GM21723 (cell line): Measurements from ENCODE around the gene MYBPC3.
"Not testable (repeated sequence)": the region's sequence is repeated elsewhere in the genome, so short reads cannot be mapped to it uniquely, and the experiment has no call there.

Source experiments
- ATAC-seq: cut with Tn5 transposase; IDR thresholded peaks from one replicate; pipeline ENCODE4 v1.9.1; 2021; ENCODE audit warnings: mild to moderate bottlenecking, moderate library complexity; ENCODE audit not compliant: unreplicated experiment

The MYBPC3 gene

DNA sequence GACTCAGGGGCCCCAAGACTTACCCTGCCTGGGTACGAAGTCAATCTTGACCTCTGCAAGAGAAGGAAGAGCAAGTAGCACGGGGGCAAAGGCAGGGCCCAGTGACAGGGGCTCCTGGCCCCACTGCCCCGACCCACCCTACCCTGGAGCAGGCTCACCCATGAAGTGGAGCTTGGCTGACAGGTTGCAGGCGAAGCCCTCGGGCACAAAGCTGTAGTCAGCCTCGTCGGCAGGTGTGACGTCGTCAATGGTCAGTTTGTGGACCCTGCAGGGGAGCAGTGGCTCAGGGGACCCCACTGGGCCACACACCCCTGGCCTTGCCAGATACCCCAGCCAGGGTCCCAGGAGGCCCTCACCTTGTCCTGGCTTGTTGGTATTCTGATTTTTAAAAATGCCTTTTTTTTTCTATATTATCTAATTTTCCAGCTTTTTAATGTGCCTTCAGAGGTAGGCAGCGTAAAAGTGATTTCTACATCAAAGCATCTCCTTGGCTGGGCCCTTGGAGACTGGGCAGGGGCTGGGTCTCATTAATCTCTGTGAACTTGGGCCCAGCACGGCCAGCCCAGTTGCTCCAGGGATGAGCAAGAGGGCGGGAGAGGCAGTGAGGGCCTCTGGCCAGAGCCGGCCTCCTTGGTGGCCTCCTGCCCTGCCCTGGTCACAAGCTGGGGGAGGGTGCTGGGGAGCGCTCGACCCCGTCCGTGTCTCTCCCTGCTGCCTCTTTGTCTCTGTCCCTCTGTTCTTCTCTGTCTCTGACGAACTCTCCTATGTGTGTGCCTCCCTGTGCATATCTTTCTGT, 11.3 kb downstream of the MYBPC3 start:
- ATAC-seq: no peak

DNA sequence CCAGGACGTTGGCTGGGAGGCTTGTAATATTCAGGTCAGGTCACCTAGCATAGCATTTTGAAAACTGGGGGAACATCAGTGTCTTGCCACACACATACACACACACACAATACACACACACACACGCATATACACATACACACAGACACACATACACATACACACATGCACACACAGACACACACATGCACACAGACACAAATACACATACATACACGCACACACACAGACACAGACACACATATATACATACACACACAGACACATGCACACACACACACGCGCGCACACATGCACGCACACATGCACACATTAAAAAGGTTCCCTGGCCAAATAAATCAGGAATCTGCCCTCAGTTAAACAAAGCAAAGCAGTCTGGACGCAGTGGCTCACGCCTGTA, 12.5 kb downstream of the MYBPC3 start:
- no peak for ATAC-seq

DNA sequence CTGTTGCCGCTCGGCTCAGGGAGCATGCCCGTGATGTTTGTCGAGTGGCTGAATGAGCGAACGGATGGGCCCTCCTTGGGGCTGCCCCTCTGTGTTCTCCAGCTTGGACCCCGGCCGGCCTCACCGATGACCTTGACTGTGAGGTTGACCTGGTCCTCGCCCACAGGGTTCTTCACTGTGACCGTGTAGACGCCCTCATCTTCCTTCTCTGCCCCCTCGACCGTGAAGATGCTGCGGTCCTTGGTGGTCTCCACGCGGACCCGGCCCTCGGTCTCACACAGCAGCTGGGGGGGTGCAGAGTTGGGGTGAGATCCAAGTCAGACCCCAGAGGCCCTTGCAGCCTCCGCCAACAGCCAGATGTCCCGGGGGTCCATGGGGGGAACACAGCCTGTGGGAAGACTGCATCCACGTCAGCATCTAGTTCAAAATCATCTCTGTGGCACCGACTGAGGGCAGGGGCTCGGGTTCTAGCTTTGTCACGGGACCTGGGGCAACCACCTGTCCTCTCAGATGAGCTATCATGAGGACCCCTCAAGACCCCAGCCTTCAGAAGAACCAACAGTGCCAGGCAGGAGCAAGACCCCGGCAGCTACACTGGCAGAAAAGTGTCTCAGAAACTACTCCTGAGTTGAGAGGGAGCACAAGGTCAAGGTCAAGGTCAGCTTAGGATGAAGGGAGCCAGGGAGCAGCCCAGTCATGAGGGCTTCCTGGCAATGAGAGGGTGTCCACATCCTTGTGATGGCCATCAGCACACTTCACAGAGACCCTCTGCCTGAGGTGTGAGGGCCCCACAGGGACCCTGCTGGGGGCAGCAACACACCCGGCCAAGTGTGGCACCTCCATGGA, 13.9 kb downstream of the MYBPC3 start:
- ATAC-seq: no peak

DNA sequence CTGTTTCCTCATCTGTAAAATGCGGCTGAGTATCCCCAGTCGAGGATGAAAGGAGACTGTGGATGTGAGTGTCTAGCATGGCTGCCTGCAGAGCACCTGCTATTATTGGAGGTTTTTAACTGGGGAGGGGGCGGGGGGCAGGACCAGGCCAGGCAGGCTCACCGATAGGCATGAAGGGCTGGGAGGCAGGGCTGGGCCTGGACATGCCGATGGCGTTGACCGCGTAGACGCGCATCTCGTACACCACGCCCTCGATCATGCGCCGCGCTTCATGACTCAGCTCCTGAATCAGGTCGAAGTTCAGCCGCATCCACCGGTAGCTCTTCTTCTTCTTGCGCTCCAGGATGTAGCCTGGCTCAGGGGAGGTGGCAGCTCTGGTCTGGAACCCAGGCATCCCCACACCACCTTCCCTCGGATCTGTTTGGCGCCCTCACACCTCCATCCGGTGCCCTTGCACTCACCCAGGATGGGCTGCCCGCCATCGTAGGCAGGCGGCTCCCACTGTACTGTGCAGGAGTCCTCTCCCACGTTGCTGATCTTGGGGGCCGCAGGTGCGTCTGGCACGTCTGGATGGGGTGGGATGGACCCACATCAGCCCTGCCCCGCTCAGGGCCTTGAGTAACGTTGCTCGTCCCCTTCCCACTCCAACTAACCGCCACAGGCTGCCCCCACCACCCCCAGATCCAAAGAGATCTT, 15.1 kb downstream of the MYBPC3 start:
- ATAC-seq: no peak

DNA sequence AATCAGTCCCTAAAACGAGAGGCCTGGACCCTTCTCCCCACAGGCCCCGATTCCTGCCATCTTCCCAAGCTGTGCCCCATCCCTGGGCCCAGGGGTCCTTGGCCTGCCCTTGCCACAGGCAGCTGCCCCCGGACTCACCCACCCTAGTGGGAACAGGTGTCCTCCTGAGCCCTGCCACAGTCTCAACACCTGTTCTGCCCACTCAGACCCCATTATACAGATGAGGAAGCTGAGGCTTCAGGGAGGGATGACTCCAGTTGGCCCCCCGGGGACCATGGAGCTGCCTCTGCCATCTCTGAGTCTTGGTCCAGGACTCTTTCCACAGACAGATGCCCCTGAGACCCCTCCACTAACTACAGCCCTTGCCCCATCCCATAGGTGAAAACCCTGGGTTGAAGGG, 15.9 kb downstream of the MYBPC3 start:
- no peak for ATAC-seq

DNA sequence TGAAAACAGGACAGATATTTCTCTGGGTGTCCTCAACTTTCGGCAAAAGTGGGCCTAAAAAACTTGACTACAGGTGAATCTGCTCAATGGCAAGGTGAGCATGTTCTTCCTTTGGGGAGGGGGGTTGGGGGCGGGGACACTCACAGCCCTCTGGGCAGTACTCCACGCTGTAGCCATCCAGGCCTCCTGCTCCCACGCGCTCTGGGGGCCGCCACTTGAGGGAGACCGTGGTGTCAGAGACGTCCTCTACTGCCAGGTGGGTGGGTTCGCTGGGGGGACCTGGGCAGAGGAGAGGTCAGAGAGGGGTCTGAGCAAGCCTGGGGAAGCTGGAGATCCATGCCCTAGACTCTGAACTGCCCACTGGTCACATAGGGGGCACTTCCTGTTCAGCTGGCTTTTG, 16.8 kb downstream of the MYBPC3 start:
- no peak for ATAC-seq

DNA sequence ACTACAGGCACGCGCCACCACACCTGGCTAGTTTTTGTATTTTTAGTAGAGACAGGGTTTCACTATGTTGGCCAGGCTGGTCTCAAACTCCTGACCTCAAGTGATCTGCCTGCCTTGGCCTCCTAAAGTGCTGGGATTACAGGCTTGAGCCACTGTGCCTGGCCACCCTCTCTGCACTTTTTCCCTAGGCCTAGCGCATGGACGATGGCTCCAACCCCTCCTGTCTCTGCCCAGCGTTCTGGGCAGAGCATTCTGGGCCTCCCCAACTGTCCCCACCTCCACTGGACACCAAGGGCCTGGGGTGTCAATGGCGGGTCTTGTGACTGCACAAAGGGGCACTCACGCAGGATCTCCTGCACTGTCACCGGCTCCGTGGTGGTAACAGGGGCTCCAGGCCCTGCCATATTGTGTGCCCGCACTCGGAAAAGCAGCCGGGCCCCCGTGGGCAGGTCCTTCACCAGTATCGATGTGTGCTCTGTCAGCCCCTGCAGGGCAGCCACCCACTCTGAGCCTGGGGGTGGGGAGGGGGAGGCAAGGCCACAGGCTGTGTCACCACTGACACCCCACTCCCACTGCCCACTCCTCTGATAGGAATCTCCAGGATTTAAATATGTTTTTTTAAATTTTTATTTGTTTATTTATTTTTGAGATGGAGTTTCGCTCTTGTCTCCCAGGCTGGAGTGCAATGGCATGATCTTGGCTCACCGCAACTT, 17.6 kb downstream of the MYBPC3 start:
- not testable (repeated sequence) for ATAC-seq

DNA sequence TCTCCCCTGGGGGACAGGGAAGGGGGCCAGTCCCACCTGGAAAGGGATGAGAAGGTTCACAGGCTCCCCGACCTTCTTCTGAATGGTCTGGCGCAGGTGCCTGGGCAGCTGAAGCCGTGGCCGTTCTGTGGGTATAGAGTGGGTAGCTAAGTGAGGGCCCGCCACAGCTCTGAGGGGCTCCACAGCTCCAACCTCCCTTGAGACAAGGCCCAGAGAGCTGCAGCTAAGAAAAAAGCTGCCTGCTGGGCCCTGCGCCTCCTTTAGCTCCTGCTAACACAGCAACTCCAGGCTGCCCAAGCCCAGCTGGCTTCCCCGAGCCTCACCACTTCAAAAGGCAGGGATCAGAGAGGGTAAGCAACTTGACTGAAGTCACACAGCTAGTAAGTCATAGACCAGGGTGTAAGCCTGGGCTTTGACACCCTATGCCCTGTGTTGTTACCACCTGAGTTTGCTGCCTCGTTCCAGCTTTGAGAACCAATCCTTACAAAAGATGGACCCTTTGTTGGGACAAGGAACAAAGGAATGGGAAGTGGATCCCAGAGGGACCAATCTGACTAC, 18.5 kb downstream of the MYBPC3 start:
- ATAC-seq: no peak

DNA sequence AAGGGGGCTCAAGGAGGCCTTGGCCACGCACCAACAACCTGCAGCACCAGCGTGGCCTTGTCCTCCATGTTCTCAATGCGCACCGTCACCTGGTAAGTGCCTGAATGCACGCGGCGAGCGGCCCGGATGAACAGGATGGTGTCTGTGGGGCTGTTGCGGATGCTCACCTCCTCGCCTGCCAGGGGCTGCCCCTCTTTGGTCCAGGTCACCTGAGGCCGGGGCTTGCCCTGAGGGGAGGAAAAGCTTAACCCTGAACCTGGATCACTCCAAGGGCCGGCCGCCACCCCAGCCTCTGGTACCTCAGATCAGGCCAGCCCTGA, 19.0 kb downstream of the MYBPC3 start:
- ATAC-seq: no peak

DNA sequence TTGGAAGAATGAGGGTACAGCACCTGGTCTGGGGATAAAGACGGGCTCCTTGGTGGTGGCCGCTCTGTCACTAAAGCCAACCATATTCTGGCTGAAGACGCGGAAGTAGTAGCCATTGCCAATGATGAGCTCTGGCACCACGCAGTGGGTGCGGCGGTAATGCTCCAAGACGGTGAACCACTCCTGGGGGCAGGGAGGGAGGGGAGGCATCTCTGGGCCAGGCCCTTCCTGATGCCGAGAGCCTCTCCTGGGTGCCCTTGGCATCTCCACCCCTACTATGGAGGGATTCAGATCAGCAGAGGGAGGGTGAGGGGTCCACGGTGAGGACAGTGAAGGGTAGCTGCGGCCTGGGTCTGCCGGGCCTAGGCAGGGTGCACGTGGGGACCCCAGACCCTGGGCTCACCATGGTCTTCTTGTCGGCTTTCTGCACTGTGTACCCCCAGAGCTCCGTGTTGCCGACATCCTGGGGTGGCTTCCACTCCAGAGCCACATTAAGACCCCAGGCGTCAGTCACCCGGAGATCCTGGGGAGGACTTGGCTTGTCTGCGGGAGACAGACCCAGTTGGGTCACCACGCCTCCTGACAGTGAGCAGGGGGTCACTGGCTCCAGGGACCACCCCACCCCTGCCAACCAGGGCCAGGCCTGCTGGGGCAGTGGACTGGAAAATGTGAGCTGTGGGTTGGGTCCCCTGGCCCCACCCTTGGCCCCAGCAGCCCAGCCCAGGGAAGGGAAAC, 19.5 kb downstream of the MYBPC3 start:
- no peak for ATAC-seq

DNA sequence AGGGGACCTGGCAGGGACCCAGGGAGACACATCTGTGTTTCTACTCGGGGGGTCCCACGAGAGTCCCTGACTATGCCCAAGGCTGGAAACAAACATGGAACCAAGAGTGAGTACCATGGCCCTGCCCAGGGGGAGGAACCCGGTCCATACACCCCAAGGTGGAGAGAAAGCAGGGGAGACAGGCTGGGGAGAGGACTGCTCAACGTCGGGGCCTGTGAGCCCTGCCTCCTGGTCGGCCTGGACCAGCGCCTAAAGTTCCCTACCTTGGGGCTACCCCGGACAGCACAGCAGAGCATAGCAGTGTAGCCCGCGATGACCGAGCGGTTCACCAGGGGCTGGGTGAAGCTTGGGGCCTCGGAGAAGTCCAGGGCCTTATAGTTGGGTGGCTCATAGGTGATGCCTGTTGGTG, 20.2 kb downstream of the MYBPC3 start:
- ATAC-seq: no peak

DNA sequence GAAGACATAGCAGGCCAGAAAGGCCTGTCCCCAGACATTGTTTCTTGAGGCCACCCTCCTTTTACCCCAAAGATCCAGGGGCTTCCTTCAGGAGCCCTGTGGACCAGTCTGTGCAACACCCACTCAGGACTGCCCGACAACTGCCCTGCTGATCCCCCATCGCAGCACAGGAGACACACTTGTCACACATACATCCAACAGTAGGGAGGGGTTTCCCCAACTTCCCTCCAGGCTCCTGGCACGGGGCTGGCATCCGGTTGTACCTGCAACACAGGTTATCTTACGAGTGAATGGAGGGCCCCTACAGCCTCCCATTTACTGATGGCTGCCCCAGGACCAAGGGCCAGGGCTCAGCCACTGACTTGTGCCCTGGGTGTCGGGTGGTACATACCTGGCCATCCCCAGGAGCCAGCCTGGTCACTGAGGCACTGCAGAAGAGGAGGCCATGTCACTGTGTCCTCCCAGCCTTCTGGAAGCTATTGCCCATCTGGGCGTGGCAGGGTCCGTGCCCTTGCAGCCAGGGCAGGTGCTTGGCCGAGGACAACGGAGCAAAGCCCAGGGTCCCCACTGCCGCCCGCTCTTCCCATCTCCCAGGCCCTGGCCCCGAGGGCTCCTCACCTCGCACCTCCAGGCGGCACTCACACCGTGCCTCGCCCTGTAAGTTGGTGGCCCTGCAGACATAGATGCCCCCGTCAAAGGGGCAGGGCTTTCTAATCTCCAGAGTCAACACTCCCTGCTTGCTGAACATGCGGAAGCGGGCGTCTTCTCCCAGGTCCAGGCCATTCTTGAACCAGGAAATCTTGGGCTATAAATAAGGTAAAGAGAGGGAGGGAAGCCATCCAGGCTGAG, 20.8 kb downstream of the MYBPC3 start:
- ATAC-seq: no peak

DNA sequence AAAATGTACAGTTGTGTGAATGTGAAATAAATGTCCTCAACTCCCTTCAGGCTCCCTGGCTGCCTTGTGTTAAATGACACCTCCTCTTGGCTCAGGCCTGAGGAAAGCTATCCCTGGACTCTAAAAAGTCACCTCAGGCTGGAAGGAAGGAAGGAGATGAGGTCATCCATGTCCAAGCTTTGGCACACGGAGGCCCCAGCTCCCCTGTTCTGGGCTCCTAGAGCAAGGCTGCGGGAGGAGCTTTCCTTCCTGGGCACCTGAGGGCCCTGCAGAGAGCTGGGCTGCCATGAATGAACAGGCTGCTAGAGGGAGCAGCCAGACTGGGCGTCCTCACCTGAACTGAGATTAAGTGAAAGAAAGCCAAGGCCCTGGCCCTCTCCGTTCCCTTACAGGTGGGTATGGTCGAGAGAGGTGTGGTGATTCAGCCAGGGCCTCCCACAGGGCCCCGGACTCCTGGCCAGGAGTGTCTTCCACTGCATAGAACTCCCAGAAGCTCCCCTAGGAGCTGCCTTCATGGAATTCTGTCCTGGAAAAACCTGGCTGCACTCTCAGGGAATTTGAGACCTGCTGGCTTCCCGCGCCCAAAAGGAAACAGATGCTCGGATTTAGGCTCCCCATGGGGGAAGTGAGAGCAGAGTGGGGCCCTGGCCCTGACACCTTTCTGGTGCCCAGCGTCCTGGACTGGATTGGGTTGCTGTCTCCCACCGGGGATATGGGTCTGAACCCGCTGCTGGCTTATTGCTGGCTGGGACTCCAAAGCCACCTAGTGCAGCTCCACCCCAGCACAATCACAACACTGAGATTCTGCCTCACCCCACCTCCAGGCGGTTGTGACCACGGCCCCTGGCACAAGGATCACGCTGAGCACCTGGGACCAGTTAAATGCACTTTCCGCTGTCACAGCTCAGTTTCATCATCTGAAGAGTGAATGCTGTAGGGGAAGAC, 22.2 kb downstream of the MYBPC3 start:
- no peak for ATAC-seq

DNA sequence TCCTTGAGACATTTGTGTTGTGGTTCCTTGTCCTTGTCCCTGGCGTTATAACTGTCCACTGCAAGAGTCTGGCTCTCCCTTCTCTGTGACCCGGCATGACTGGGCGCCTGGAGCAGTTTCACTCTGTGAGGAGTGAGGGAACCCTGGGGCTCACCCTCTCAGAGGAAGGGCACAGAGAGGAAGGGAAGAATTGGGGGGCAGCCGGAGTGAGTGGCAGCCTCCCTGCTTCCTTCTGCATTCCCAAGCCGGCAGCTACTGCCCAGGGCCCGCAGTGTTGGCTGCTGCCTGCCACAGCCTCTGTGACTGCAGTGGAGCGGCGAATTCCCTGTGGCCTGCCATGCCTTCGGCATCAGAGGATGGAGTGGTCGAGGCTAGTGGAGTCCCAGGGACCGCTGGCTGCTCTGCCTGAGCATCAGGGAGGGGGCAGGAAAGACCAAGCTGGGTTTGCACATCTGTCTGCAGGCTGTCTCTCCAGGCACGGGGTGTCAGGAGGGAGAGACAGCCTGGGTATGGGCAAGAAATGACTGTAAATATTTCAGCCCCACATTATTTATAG, 23.0 kb downstream of the MYBPC3 start:
- ATAC-seq: no peak

DNA sequence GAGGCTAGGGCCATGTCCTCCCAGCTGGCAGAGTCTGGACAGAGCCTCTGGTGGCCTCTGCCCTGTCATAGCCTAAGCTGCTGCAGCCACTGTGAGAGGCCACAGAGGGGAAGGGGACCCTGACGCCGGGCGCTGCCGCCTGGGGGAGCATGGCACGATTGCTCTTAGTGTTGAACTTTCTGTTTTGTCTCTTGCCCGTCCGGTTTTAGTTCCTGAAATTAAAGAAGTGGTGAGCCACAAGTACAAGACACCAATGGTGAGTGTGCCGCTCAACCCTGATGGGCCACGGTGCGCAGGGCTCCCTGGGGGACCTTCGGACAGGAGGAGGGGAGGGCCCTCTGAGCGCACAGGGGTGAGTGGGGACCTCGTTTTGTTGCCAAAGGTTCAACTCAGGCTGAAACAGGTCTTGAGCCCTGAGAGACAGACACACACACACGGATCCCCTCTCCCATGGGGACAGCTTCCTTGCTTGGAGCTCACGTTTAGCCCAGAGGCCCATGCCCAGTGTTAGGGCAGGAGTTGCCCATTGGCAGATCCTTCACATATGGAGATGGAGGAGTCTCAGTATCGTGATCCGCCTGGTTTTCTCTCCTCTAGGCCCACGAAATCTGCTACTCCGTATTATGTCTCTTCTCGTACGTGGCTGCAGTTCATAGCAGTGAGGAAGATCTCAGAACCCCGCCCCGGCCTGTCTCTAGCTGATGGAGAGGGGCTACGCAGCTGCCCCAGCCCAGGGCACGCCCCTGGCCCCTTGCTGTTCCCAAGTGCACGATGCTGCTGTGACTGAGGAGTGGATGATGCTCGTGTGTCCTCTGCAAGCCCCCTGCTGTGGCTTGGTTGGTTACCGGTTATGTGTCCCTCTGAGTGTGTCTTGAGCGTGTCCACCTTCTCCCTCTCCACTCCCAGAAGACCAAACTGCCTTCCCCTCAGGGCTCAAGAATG, 23.8 kb downstream of the MYBPC3 start:
- peak; percentile 69 for ATAC-seq

DNA sequence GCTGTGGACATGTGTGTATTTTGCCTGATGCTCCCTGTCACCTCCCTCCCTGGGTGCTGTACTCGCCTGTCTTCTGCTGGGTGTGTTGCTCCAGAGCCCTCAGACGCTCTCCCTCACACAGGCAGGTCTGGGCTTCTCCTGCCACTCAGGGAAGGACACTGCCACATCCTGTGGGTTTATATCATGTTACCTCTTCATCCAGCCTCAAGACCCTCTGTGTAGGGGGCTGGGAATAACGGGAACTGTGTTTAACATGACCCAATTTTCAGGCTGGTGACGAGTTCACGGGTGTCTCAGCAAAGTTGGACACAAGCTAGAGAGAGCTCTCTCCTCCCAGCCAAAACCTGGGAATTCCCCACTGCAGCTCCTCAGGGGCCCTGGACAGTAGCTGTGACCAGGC, 24.6 kb downstream of the MYBPC3 start:
- ATAC-seq: no peak

DNA sequence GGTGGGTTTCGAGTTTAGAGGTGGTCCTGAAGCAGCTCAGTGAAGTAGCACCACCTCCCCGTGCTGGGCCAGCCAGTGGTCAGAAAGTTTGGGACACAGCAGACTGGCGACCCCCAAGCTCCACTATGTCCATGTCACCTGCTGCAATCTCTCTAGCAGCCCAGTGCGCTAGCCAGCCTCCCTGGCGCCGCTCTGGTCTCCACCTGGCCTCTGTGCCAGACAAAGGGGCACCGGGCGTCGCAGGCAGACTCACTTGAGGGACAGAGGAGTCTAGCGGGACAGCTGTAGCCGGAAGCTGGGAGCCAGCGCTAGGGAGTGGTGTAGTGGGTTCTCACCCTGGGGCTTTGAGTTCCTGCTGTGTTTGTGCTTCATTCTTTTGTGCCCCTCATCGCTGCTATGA, 25.5 kb downstream of the MYBPC3 start:
- ATAC-seq: no peak
